B cell (primary cell): ENCODE results near the gene BMS1. TPM values are rescaled to one million over a fixed set of nuclear protein-coding genes. Genes with fewer than 3 reads are reported as not detected.

Experiments used
- ATAC-seq: fragments of 200-7000 bp; cut with Tn5 transposase; one replicate; pipeline ENCODE4 v1.10.0; 2021; ENCODE audit warnings: low read depth, mild to moderate bottlenecking, moderate number of reproducible peaks, moderate library complexity
- CTCF ChIA-PET: fragments of 350-600 bp; sonication (Branson Sonifier 250); formaldehyde crosslinking; loops from one replicate; lab custom pipeline; 2021; ENCODE audit warnings: antibody characterized with exemption, inconsistent platforms; lab: Charles Lee
- POLR2A ChIA-PET: fragments of 350-600 bp; sonication (Branson Sonifier 250); formaldehyde crosslinking; loops from one replicate; lab custom pipeline; 2021; ENCODE audit warnings: antibody characterized with exemption; lab: Charles Lee
- DNase-seq: peaks from one replicate; pipeline ENCODE4 v3.0.0; 2013
- H2AFZ ChIP-seq: 2 replicates; pipeline ENCODE4 v1.6.1; 2012; ENCODE audit warnings: mild to moderate bottlenecking, low read depth, low read length; ENCODE audit not compliant: insufficient read depth, poor library complexity, severe bottlenecking
- H3K27ac ChIP-seq, 2 donors: 1 replicate in 1 of 2; 2 replicates in 1 of 2; pipeline ENCODE4 v1.5.1; 2012 to 2013; ENCODE audit warnings: low read length in 2 of 2, mild to moderate bottlenecking in 2 of 2, moderate library complexity in 1 of 2
- H3K27me3 ChIP-seq, 4 experiments: fragments of 200-600 bp in 1 of 4; sonication (generic) in 1 of 4; replicated peaks in 1 of 4; 1 replicate in 2 of 4; 2 replicates in 2 of 4; pipeline versions ENCODE4 v1.6.1 to v1.7.0; 2013 to 2016; ENCODE audit warnings: low read length in 3 of 4, mild to moderate bottlenecking in 2 of 4, mixed read lengths in 1 of 4, moderate library complexity in 1 of 4; ENCODE audit not compliant: insufficient read depth in 4 of 4, control insufficient read depth in 3 of 4; ENCODE audit errors: control extremely low read depth in 1 of 4
- H3K36me3 ChIP-seq, 2 experiments: replicated peaks in 1 of 2; 1 replicate in 1 of 2; 2 replicates in 1 of 2; pipeline versions ENCODE4 v1.6.1 to v1.7.1; 2013; ENCODE audit warnings: low read length in 1 of 2; ENCODE audit not compliant: insufficient read depth in 2 of 2, control insufficient read depth in 1 of 2; ENCODE audit errors: control extremely low read depth in 1 of 2, extremely low read depth in 1 of 2
- H3K4me1 ChIP-seq, 2 donors: fragments of 200-600 bp in 1 of 2; sonication (generic) in 1 of 2; 1 replicate in 1 of 2; 2 replicates in 1 of 2; pipeline versions ENCODE4 v1.5.1 to v1.6.1; 2013 to 2017; ENCODE audit warnings: low read length in 2 of 2; ENCODE audit not compliant: control insufficient read depth in 2 of 2, insufficient read depth in 2 of 2
- H3K4me2 ChIP-seq: replicated peaks from 2 replicates; pipeline ENCODE3; 2012; ENCODE audit warnings: mild to moderate bottlenecking, low read depth, low read length; ENCODE audit not compliant: poor library complexity, severe bottlenecking
- H3K4me3 ChIP-seq, 5 experiments: fragments of 200-600 bp in 1 of 5; sonication (generic) in 1 of 5; 1 replicate in 3 of 5; 2 replicates in 2 of 5; pipeline versions ENCODE4 v1.5.1 to v1.7.0; 2011 to 2016; ENCODE audit warnings: low read length in 4 of 5, mild to moderate bottlenecking in 4 of 5, low read depth in 2 of 5, control low read depth in 1 of 5, moderate library complexity in 1 of 5; ENCODE audit not compliant: insufficient read depth in 1 of 5; ENCODE audit errors: control extremely low read depth in 1 of 5, extremely low read depth in 1 of 5
- H3K79me2 ChIP-seq: fragments of 200-600 bp; sonication (generic); one replicate; pipeline ENCODE4 v1.6.0; 2016; ENCODE audit warnings: low read length; ENCODE audit not compliant: control insufficient read depth, insufficient read depth
- H3K9ac ChIP-seq: fragments of 200-600 bp; sonication (generic); 2 replicates; pipeline ENCODE4 v1.6.1; 2017; ENCODE audit warnings: mild to moderate bottlenecking, low read length, moderate library complexity
- H3K9me3 ChIP-seq, 3 donors: one replicate each; pipeline versions ENCODE4 v1.6.1 to v1.7.1; 2013; ENCODE audit warnings: low read length in 2 of 3; ENCODE audit not compliant: control insufficient read depth in 2 of 3, insufficient read depth in 1 of 3; ENCODE audit errors: control extremely low read depth in 1 of 3
- H4K20me1 ChIP-seq: 2 replicates; pipeline ENCODE4 v1.6.0; 2012; ENCODE audit warnings: mild to moderate bottlenecking, low read length; ENCODE audit not compliant: insufficient read depth, control insufficient read depth, poor library complexity, severe bottlenecking
- H3K27ac Mint-ChIP-seq: one replicate; pipeline ENCODE4 v1.8.0; 2021; ENCODE audit warnings: mixed read lengths
- H3K27me3 Mint-ChIP-seq: one replicate; pipeline ENCODE4 v1.8.0; 2021; ENCODE audit warnings: mixed read lengths
- H3K4me1 Mint-ChIP-seq: one replicate; pipeline ENCODE4 v1.8.0; 2021; ENCODE audit warnings: mixed read lengths
- H3K4me3 Mint-ChIP-seq: one replicate; pipeline ENCODE4 v1.8.0; 2021; ENCODE audit warnings: mixed read lengths
- H3K9me3 Mint-ChIP-seq: one replicate; pipeline ENCODE4 v1.8.0; 2022; ENCODE audit warnings: mixed read lengths; ENCODE audit not compliant: insufficient read depth
- EZH2 ChIP-seq: IDR thresholded peaks from 2 replicates; pipeline ENCODE4 v1.6.1; 2012; ENCODE audit warnings: borderline replicate concordance, low read depth, mild to moderate bottlenecking, moderate library complexity, low read length; ENCODE audit not compliant: insufficient read depth, poor library complexity, severe bottlenecking
- WGBS: methylation state at CpG from one replicate; pipeline ENCODE4 v1.1.5; 2013; ENCODE audit warnings: missing lambda C conversion rate; ENCODE audit not compliant: insufficient coverage; 5-methylcytosine and 5-hydroxymethylcytosine counted together
- intact Hi-C: fragments of 100-400 bp; cut with micrococcal nuclease; formaldehyde crosslinking; loops from one replicate; pipeline ENCODE4 v1.10.0; 2022
- polyA plus RNA-seq: library from polyadenylated mRNA; depleted of rRNA; stranded (reverse); fragments of >200 nt; gene quantifications from 2 replicates; pipeline ENCODE4 v1.2.3, GENCODE V29; 2012
- total RNA-seq, 2 donors: library from RNA; stranded (reverse); fragments of 120-200 nt in 1 of 2; gene quantifications; 1 replicate in 1 of 2; 2 replicates in 1 of 2; pipeline versions ENCODE4 v1.2.3 to v1.2.4, GENCODE V29; 2013 to 2022
- TF ChIP-seq, protein P1 (sequence below): fragments of 200-600 bp; IDR thresholded peaks from one replicate; pipeline ENCODE4 v1.8.0; 2022; ENCODE audit warnings: antibody characterized with exemption, mild to moderate bottlenecking

The BMS1 gene
- total and polyA plus RNA-seq, 2 donors (not counting 1 experiment from before 2014, with no cell fraction given): 3.1 to 17.5 TPM

DNA sequence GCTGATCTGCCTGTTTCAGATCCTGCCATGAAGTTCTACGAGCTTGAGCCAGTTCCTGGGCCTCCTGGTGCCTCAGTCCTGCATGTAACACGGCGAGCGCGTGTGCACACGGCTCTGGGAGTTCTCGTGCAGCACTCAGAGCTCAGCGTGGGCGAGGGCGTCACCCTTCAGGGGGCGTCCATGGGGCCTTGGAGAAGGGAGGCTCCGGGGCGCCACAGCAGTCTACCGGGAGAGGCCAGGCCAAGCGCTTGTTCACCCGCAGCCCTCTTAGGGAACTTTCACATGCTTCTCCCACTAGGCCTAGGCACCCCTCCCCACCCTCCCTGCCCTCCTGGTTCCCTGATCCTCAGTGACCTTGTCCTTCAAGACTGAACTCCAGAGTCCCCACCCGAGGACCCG lies 83.1 kb downstream of the BMS1 start:
- no peaks in the 10 kb centered on the region for H4K20me1 ChIP-seq
- Mint-ChIP-seq H3K27ac (no peak overlapping the region), H3K4me1 (peaks cover 9% of the 10 kb centered on the region), H3K9me3 (no peaks in the 10 kb centered on the region), H3K4me3 (no peak overlapping the region), H3K27me3 (peaks cover 38% of the 10 kb centered on the region)
- no peak for TF ChIP-seq EZH2
- TF ChIP-seq, protein P1, sequence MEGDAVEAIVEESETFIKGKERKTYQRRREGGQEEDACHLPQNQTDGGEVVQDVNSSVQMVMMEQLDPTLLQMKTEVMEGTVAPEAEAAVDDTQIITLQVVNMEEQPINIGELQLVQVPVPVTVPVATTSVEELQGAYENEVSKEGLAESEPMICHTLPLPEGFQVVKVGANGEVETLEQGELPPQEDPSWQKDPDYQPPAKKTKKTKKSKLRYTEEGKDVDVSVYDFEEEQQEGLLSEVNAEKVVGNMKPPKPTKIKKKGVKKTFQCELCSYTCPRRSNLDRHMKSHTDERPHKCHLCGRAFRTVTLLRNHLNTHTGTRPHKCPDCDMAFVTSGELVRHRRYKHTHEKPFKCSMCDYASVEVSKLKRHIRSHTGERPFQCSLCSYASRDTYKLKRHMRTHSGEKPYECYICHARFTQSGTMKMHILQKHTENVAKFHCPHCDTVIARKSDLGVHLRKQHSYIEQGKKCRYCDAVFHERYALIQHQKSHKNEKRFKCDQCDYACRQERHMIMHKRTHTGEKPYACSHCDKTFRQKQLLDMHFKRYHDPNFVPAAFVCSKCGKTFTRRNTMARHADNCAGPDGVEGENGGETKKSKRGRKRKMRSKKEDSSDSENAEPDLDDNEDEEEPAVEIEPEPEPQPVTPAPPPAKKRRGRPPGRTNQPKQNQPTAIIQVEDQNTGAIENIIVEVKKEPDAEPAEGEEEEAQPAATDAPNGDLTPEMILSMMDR: no peak
- ChIA-PET CTCF (interaction anchor here (0.5 to 2.0 kb wide), 2 partner anchors 240 to 592 kb away, joined by 3 to 6 read pairs; no protein-coding TSS in a partner anchor), POLR2A (no interaction called here)
- no peak overlapping the region for H3K4me2 ChIP-seq
- DNase-seq (no peak), ATAC-seq (no peak)
- H3K9me3 ChIP-seq: no peaks in the 10 kb centered on the region
- WGBS: 79% methylated on average over 18 of the region's 18 CpGs
- H3K4me1 ChIP-seq: peaks cover 0 to 9% of the 10 kb centered on the region in 2 donors
- H3K27me3 ChIP-seq: peaks cover 0 to 16% (median 4%) of the 10 kb centered on the region in 4 experiments
- H3K79me2 ChIP-seq: no peaks in the 10 kb centered on the region
- H3K9ac ChIP-seq: no peak overlapping the region
- intact Hi-C loops: loop anchor here (5.0 kb wide), 1 partner anchor 482 kb away; no protein-coding TSS in a partner anchor
- no peaks in the 10 kb centered on the region for H3K36me3 ChIP-seq
- H3K27ac ChIP-seq: no peak overlapping the region
- H3K4me3 ChIP-seq: no peak overlapping the region
- no peak overlapping the region for H2AFZ ChIP-seq

DNA sequence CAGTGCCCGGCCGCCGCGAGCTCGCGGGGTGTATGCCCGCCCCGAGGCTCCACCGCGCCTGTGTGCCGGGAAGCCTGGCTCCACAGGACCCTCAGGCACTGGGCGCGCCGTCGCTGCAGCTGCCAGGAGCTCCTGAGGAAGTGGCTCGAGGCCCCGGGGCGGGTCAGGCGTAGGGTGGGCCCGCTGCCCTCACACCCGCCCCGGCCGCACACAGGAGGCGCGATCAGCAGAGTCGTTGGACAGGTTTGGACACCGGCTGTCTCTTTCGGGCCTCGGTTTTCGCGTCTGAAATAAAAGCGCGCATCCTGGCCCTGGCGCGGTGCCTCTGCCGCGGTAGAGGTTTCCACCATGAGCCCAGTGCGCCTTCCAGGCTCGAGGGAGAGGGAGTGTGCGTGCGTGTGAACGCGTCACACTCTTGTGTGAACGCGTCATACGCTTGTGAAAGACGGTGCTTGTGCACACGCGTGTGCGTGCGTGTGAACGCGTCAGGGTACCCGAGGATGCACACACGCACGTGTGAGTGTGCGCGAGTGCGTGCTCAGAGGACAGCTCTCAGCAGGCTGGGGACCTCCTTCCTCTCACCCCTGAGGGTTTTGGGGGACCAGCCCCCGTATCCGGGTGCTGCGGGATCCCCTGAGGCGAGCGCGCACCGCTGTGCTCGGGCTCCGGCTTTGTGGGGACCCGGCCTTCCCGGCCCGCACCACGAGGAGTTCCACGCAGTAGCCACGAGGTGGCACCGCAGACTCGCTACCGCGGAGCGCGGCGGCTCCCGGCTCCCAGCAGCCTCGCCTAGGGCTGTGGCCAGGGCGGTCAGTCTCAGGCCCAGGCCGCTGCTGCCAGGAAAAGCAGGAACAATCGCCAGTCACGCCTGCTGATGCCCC lies 83.8 kb downstream of the BMS1 start:
- Mint-ChIP-seq H3K4me3 (no peak overlapping the region), H3K9me3 (no peaks in the 10 kb centered on the region), H3K4me1 (peaks cover 9% of the 10 kb centered on the region), H3K27me3 (peaks cover 38% of the 10 kb centered on the region), H3K27ac (no peak overlapping the region)
- 7% methylated on average over 86 of the region's 87 CpGs for WGBS
- Histone ChIP-seq H3K79me2 (no peaks in the 10 kb centered on the region), H3K4me3 (no peak overlapping the region), H3K9ac (no peak overlapping the region), H3K27ac (no peak overlapping the region), H3K4me1 (peaks cover 0 to 9% of the 10 kb centered on the region in 2 donors), H3K27me3 (peaks cover 0 to 16% (median 4%) of the 10 kb centered on the region in 4 experiments), H3K9me3 (no peaks in the 10 kb centered on the region), H3K4me2 (peak overlapping the region; percentile 38), H3K36me3 (no peaks in the 10 kb centered on the region), H2AFZ (no peak overlapping the region), H4K20me1 (no peaks in the 10 kb centered on the region)
- ChIA-PET CTCF (interaction anchor here (2.0 kb wide), 1 partner anchor 239 kb away, joined by 6 read pairs; no protein-coding TSS in a partner anchor), POLR2A (no interaction called here)
- no peak for TF ChIP-seq EZH2
- TF ChIP-seq, protein P1: peak; percentile 44
- intact Hi-C loops: loop anchor here (5.0 kb wide), 1 partner anchor 481 kb away; no protein-coding TSS in a partner anchor
- DNase-seq (peak; percentile 54), ATAC-seq (peak; percentile 33)
